ENCODE results near the gene NR1H4.
"Not testable (repeated sequence)": the region's sequence is repeated elsewhere in the genome, so short reads cannot be mapped to it uniquely, and the experiment has no call there.

The NR1H4 gene

GRCh38 chr12:100472325-100472724 lies 1.3 kb upstream of the NR1H4 start:
- DNase-seq (ENCODE audit: low read depth, low spot score): no peak

DNA sequence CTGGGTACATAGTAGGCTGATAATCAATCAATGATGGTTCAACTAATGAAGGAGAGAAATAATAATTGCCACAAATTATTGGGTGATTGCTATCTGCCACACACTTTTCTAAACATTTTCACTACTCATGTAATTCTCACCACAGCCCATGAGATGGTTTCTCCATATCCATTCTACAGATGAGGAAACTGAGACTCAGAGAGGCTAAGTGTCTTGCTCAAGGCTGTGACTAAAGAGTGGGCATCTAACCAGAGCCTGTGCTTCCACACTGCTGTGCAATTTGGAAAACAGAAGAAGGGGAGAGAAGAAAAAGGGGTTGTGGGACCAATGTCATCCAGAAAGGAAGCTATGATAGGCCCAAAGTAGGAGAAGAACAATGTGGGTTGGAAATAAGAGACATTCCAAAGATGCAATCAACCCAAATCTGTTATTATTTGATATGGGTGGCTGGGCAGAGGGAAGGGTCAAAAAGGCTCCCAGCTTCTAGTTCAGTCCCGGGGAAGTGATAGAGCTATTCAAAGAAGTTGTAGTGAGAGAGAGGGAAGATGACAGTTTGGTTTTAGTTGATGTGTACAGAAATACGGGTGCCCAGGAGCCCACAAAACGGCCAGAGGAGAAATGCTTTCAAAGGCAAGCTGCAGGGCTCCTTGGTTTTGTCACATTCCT lies 483 bp upstream of the NR1H4 start:
- no peak for DNase-seq (ENCODE audit: low read depth, low spot score)

GRCh38 chr12:100474617-100475016 lies 951 bp downstream of the NR1H4 start:
- no peak for DNase-seq (ENCODE audit: low read depth, low spot score)

DNA sequence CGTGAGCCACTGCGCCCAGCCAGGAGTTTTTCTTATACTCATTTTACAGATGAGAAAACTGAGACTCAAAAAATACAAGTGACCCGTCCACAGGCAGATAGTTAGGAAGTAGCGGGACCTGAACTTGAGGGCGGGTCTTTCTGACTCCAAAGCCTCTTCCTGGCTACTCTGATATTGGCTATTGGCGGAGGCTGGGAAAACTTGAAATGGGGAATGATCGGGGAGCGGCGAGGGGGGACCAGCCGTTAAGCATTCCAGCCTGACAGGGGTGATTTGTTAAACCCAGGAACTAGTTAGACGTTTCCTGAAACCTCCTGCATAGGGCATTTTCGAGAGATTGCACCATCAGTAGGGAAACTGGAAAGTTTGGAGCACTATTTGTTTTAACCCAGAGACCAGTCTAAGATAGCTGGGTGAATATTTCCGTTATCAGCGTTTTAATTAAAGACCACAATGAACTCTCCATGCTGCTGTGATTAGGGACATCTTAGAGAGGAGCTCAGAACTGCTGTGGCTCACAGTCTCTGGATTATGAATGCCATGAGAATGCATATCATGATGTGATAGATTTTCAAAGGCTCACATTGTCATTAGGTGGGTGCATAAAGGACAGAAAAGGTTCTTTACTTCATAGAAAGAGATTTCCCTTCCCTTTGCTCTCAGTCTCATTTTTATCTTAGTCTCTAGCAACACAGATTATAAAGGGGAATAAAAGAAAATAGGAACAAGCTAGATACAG lies 2.5 kb downstream of the NR1H4 start:
- no peak for DNase-seq (ENCODE audit: low read depth, low spot score)

DNA sequence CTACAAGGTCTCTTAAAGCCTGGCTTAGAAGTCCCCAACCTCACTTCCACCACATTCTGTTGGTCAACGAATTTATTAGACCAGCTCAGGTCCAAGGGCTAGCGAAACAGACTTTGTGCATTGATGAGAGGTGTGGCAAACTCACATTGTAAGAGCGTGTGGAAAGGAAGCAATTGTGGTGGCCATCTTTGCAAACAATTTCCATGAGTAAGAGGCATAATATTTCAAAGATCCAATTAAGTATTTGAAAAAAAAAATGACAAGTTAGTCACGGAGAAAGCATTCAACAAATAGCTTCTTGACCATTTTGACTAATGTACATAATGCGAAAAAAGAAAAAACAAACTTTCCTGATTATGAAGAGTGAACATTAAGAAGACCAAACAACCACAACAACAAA lies 7.4 kb downstream of the NR1H4 start:
- DNase-seq (ENCODE audit: low read depth, low spot score): no peak

DNA sequence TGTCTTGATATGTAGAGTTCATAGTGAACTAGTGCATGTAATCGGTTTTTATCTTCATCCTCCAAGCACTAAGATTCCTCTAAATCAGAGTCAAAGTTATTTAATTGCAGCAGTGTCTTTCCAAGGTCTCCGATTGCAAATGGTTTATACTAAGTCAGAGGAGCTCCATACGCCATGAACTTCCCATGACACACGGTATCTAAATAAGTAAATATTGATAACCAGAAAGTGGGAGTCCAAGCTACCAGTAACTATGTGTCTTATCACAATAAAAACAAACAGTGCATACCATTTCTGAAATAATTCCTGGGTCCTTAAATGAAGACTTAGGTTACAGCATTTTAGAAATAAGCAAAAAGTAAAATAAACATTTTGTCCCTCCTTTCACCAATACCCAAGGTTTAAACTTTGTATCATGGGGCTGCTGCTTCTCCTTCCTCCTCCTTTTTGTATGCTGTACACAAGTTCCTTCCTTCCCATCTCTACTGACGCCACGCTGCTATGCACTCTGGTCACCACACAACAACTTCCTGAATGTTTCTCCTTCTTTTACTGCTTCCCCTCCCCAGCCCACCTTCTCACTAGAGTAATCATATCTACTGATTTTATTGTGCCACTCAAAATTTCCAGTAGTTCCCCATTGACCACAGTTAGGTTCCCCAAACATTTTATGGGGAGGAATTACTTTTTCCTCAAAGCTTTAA lies 10.7 kb downstream of the NR1H4 start:
- DNase-seq (ENCODE audit: low read depth, low spot score): no peak

DNA sequence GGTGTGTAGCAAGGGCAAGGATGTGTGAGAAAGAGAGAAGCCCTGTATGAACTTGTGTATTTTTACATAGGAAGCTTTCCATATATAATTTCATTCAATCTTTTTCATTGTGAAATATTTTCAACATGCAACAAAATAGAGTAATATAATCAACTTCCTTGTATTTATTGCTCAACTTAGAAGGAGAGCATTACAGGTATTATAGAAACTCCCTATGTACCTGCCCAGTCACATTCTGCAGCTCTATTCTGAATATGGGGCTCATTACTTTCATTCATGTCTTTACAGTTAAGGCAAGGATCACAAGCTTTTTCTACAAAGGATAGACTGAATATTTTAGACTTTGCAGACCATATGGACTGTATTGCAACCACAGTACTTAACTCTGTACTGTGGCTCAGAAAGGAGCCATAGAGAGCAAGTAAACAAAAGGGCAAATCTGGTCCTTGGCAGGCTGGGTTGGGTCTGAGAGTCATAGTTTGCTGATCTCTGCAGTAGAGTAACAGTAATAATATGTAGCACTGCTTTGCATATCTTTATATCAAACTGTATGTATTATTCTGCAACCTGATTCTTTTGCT lies 11.3 kb downstream of the NR1H4 start:
- no peak for DNase-seq (ENCODE audit: low read depth, low spot score)

DNA sequence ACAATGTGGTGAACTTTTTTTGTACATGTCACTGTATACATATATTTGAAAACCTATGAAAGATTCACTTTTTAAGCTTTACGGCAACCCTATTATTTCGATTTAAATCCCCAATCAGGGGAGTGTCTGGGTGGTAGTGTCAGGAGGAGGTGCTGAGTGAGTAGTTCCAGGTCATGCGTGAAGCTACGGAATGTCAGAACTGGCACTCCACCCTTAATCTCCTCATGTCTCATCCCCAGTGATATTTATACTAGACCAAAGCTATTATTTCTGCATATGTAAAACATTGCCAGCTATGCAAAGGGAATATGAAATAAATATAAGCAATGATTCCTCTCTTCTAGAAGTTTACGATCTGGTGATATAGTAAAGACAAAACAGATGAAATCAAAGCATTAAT lies 12.3 kb downstream of the NR1H4 start:
- DNase-seq (ENCODE audit: low read depth, low spot score): no peak

DNA sequence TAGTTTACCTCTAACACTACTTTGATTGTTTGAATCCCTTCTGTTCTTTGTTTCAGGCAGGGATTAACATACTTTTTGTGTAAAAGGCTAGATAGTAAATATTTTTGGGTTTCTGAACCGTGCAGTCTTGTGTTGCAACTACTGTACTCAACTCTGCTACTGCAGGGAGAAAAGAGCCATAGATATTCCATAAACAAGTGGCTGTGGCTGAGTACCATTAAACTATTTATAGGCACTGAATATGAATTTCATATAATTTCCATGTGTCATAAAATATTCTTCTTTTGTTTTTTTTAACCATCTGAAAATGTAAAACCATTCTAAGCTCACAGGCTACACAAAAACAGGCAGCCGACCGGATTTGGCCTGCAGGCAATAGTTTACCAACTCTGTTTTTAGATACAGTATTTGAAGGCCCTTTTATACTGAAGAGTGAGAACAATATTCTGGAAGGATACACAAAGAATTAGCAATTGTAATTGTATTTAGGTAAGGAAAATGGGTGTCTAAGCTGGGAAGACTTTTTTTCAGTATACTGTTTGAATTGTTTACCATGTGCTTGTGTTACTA lies 15.7 kb downstream of the NR1H4 start:
- DNase-seq (ENCODE audit: low read depth, low spot score): no peak

DNA sequence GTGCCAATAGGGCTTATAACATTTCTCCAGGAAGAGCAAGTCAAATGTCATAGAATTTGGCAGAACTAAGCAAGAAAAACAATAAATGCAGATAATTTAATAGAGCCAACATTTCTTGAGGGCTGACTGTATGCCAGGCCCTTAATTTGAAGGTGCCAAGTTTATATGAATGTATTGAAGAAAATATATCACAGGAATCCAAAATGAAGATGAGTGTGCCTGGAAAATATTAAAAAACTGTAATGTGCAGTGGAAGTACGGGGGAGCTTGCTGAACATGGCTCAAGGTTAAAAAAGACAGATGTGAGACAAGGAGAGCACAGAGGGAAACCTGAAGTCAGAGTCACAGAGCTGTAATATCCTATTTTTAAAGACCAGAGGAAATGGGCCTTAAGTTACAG lies 16.4 kb downstream of the NR1H4 start:
- DNase-seq (ENCODE audit: low read depth, low spot score): no peak

- no peak for DNase-seq (ENCODE audit: low read depth, low spot score)
Observed at GRCh38 chr12:100491104-100491503, 17.4 kb downstream of the NR1H4 start.

- no peak for DNase-seq (ENCODE audit: low read depth, low spot score)
Observed at GRCh38 chr12:100493396-100494012, 19.8 kb downstream of the NR1H4 start.

GRCh38 chr12:100494026-100494425 lies 20.4 kb downstream of the NR1H4 start:
- DNase-seq (ENCODE audit: low read depth, low spot score): no peak

DNA sequence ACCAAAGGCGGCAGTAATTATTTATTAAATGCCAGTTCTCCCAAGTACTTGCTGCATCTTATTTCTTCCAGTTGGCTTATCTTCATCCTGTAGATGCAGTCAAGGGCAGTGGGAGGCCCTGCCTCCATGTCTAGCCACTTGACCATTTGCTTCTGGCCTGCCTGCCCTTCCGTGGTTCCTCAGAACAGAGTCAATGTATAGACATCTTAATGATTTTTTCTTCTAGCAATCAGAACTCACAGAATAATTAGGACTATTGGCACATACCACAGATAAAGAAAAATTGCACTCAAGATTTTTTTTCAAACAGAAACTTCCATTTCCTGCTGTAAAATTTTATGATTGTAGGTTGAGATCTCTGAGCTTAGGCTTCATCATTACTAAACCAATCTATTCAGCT lies 20.9 kb downstream of the NR1H4 start:
- DNase-seq (ENCODE audit: low read depth, low spot score): no peak

DNA sequence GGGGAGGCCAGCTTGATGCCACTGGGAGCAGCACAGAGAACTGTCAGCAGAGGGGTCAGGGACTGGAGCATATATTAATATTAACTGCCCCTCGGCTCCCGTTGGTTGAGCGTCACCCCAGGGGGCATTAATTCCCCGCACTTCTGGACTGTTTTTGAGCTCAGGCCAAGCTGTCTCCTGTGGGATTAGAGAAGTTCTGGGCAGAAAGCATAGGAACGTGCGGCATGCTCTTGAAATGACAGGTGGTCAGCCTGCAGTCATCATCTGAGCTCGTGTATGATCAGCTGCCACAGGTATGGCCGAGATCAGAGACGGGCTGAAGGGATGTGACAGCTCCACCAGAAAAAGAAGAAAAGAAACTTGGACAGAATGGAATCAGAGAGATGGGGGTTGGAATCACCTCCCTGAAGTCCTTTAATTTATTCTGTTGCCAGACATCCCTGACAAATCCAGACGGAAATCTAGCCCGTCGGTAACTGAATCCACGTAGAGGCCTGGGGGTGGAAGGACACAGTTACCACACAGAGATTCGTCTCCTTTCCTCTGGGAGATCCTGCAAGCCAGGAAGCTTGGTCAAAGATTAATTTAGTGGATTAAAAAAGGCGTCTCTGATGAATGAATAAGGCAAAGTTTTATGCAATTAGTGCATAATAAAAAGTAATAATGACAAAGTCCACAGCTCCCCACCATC lies 23.6 kb downstream of the NR1H4 start:
- no peak for DNase-seq (ENCODE audit: low read depth, low spot score)

DNA sequence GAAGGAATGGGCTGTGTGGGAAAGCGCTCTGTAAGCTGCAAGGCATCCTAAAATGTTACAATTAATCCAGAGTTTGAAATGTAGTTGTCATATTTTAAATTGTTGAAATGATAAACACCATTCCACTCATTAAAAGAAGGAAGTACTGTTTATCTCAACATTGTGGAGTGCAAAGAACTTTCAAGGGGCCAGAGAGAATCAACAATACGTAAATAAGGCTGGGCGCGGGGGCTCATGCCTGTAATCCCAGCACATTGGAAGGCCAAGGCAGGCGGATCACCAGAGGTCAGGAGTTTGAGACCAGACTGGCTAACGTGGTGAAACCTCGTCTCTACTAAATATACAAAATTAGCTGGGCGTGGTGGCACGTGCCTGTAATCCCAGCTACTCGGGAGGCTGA lies 24.5 kb downstream of the NR1H4 start:
- DNase-seq (ENCODE audit: low read depth, low spot score): no peak

DNA sequence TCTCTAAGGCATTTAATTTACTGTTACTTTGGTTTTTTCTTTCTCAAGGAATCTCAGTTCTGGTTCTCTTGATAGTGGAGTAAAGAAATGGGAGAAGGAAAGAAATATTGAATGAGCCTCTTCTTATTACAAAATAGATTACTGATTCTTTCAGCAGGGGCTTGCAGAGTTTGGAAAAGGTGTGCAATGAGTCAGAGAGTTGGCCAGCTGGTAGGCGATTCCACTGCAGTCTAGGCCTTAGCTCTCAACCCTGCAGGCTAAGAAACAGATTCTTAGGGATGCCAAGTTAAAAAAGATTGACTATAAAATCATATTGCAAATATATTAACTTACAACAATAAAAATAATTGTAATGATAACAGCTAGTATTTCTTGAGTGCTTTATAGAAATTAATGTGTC lies 25.8 kb downstream of the NR1H4 start:
- no peak for DNase-seq (ENCODE audit: low read depth, low spot score)

DNA sequence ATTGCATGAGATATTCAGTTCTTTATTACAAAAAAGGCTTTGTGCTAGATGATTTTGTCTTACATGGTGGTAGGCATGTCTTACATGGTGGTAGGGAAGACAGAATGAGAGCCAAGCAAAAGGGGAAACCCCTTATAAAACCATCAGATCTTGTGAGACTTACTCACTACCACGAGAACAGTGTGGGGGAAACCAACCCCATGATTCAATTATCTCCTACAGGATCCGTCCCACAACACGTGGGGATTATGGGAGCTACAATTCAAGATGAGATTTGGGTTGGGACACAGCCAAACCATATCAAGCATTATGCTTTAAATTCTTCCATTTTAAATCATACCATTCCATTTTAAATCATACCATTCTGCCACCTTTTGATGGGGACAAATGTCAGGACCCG lies 29.1 kb downstream of the NR1H4 start:
- not testable (repeated sequence) for DNase-seq (ENCODE audit: low read depth, low spot score)

- no peak for DNase-seq (ENCODE audit: low read depth, low spot score)
Observed at GRCh38 chr12:100503228-100503628, 29.6 kb downstream of the NR1H4 start.

GRCh38 chr12:100504804-100505203 lies 31.1 kb downstream of the NR1H4 start:
- DNase-seq (ENCODE audit: low read depth, low spot score): no peak

DNA sequence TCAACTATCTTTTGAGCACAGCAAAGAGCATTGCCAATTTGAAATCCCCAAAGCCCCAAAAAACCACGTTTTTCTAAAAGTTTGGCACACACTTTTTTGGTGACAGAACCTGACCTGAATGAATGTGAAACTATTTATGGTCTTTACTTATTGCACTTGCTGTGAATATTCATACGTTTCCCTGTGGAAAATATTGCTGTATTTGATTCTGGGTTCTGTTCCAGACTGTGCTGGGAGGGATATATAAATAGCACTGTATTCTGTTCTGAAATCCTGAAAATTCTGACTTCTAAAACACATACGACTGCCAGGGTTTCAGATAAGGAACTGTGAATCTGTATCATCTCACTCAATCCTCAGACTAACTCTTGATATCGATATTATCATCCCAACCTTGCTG lies 35.1 kb downstream of the NR1H4 start:
- no peak for DNase-seq (ENCODE audit: low read depth, low spot score)

Data from brain pericyte (primary cell).